ES-I3 (cell line): Measurements from ENCODE around the gene TNK2.

Experiments used
- H3K36me3 ChIP-seq: 2 replicates; pipeline ENCODE4 v1.6.1; 2013; ENCODE audit warnings: mild to moderate bottlenecking, low read length, control low read depth, moderate library complexity; ENCODE audit not compliant: insufficient read depth
- H3K4me1 ChIP-seq: 2 replicates; pipeline ENCODE4 v1.6.1; 2013; ENCODE audit warnings: mild to moderate bottlenecking, control low read depth, low read length; ENCODE audit not compliant: insufficient read depth
- H3K9ac ChIP-seq: 2 replicates; pipeline ENCODE4 v1.6.1; 2013; ENCODE audit warnings: low read depth, mild to moderate bottlenecking, low read length, moderate library complexity
- H3K9me3 ChIP-seq: 2 replicates; pipeline ENCODE4 v1.6.1; 2013; ENCODE audit warnings: mild to moderate bottlenecking, low read length, moderate library complexity; ENCODE audit not compliant: control insufficient read depth, insufficient read depth

Gene TNK2

GRCh38 chr3:195854628-195855294, 53.6 kb downstream of the TNK2 start:
- no peaks in the 10 kb centered on the region for H3K36me3 ChIP-seq
- H3K9me3 ChIP-seq = no peaks in the 10 kb centered on the region
- peaks cover 8% of the 10 kb centered on the region; the same call in 1 of the 2 replicates for H3K4me1 ChIP-seq
- no peak overlapping the region for H3K9ac ChIP-seq

DNA sequence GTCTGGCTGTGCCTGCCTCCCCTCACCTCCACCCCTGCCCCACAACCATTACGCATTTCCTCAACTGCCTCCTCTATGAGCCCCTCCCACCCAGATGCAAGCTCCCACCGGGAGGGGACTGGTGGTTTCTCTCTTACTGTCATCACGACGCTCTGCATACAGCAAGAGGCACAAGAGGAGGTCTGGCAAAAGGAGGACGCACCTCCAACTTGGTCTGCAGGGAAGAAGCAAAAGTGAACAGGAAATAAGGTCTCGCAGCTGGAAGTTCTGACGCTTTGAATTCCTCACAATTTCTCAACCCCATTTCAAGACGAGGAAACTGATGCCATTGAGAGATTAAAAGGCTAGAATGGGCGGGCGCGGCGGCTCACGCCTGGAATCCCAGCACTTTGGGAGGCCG, 54.4 kb downstream of the TNK2 start:
- no peak overlapping the region for H3K9ac ChIP-seq
- H3K36me3 ChIP-seq = no peaks in the 10 kb centered on the region
- H3K4me1 ChIP-seq = peaks cover 4% of the 10 kb centered on the region
- H3K9me3 ChIP-seq = no peaks in the 10 kb centered on the region

GRCh38 chr3:195853036-195853435, 55.3 kb downstream of the TNK2 start:
- H3K9me3 ChIP-seq = no peaks in the 10 kb centered on the region
- H3K4me1 ChIP-seq = peaks cover 4% of the 10 kb centered on the region
- H3K36me3 ChIP-seq = no peaks in the 10 kb centered on the region
- no peak overlapping the region for H3K9ac ChIP-seq

DNA sequence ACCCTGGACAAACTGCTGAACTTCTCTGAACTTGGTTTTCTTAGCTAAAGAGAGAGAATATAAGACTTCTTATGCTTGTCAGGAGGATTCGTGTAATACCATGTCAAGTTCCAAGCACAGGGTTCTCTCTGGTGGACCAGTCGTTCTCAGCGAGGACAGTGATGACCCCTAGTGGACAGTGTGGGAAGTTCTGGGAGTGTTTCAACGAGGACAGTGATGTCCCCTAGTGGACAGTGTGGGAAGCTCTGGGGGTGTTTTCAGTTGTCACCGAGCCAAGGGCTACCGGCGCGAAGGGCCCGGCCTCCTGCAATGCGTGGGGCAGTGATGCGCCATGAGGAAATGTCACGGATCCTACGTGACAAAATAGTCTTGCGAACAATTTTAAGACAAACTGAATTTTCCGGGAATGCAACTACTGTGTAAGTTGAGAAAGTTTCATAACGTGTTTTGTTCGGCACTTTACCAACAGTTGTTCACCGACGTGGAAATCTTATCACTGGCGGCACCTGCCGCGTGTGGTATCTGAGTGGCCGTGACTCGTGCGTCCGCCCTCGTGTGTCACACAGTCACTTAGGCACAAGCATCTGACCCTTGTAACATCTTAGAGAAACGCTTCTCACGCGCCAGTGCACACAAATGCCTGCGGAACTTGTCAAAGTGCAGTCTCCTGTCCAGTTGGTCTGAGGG, 57.4 kb downstream of the TNK2 start:
- Histone ChIP-seq H3K36me3 (no peaks in the 10 kb centered on the region), H3K9ac (no peak overlapping the region), H3K4me1 (peaks cover 4% of the 10 kb centered on the region), H3K9me3 (no peaks in the 10 kb centered on the region)

DNA sequence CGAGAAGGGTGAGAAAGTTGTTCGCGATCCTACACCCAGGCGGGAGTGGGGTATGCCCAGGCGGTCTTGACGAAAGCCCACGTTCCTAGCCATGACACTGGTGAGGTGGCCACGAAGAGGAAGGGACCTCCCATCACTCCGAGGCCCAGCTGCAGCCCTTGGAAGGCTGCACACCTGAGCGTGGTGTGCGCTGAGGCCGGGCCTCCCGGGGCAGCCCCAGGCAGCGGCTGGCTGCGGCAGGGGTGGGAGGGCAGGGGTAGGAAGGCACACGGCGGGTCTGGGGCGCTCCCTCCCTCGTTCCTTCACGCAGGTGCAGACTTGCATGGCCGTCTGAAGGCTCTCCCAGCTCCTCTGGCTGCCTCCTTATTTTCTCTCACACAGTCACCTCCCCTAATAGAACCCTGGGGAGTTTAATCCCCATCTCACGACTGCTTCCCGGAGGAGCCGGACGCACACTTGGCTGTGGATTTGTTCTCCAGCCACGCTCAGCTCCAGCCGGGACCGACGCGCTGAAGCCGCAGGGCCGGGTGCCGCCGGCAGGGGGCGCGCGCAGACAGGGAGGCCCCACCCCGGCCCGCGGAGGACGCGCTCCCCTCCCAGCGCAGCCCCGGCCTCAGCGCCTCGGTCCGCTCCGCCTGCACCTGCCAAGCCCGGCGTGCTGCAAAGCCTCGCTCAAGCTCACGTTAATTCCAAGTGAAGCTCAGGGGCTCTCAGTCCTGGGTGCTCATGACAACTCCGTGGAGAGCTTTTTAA, 58.9 kb downstream of the TNK2 start:
- no peaks in the 10 kb centered on the region for H3K9me3 ChIP-seq
- peaks cover under 1% of the 10 kb centered on the region for H3K4me1 ChIP-seq
- no peak overlapping the region for H3K9ac ChIP-seq
- no peaks in the 10 kb centered on the region for H3K36me3 ChIP-seq

GRCh38 chr3:195847055-195847950, 61.0 kb downstream of the TNK2 start:
- no peak overlapping the region for H3K9ac ChIP-seq
- no peaks in the 10 kb centered on the region for H3K9me3 ChIP-seq
- no peaks in the 10 kb centered on the region; the same call in 1 of the 2 replicates for H3K4me1 ChIP-seq
- H3K36me3 ChIP-seq = no peaks in the 10 kb centered on the region

GRCh38 chr3:195845483-195845882, 62.9 kb downstream of the TNK2 start:
- H3K36me3 ChIP-seq = no peaks in the 10 kb centered on the region
- no peak overlapping the region for H3K9ac ChIP-seq
- H3K9me3 ChIP-seq = no peaks in the 10 kb centered on the region
- no peaks in the 10 kb centered on the region; the same call in 1 of the 2 replicates for H3K4me1 ChIP-seq

DNA sequence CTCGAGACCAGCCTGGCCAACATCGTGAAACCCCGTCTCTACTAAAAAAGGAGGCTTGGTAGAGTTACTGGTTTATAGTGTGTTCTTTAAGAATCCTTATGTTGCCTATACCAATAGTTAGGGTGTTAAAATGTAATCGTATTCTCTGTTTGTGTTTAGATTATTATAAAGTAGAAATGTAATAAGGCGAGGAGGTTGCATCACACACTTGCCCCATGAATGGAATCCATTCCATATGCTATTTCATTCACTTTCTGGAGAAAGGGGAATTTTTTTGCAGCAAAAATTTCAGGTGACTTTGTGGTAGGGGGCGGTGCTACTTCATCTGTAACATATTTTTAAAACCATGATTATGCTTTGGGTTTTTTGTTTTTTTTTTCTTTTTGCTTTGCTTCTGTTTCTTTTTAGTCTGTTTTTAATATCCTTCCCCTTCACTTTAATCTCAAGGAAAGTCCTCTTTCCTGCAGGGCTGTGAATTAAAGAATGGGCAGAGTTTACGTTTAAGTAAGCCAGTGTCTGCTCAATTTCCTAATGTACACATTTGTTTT, 63.6 kb downstream of the TNK2 start:
- H3K36me3 ChIP-seq = no peaks in the 10 kb centered on the region
- no peak overlapping the region for H3K9ac ChIP-seq
- peaks cover 2% of the 10 kb centered on the region for H3K4me1 ChIP-seq
- H3K9me3 ChIP-seq = no peaks in the 10 kb centered on the region

DNA sequence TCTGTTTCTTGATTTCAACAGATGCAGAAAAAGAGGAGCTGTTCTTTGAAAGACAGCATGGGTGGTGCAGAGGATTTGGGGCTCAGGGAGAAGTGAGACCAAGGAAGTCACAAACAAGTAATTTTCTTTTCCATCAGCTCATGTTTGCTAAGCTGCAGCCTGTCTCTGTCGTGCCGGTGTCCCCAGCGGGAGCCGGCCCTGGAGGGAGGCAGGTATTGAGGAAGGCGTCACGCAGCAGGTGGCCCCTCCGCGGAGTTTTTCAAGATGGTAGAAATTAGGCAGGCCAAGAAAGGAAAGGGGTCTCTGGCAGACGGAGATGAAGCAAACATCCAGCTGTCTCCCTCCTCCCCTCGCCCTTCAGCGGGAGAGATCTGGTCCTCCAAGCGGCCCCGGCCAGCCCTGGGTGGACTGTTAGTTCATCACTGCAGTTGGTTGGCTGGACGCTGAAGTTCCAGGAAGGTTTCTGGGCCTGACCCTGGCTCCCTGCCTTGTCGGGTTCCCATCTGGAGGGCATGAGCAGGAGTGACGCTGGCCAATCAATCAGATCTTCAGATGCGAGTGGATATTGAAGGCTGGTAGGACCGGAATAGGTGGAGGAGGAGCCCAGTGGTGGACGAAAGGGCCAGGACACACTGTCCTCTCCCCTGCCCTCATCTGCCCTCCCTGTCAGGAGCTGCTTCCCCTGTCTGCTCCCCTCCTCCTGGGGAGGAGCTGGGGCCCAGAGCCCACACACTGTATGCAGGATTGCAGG, 68.9 kb downstream of the TNK2 start:
- H3K9me3 ChIP-seq = no peaks in the 10 kb centered on the region
- peaks cover 9% of the 10 kb centered on the region for H3K4me1 ChIP-seq
- H3K9ac ChIP-seq = no peak overlapping the region
- no peaks in the 10 kb centered on the region for H3K36me3 ChIP-seq

- no peak overlapping the region for H3K9ac ChIP-seq
- no peaks in the 10 kb centered on the region for H3K36me3 ChIP-seq
- H3K4me1 ChIP-seq = peaks cover 9% of the 10 kb centered on the region
- no peaks in the 10 kb centered on the region for H3K9me3 ChIP-seq
Measured at GRCh38 chr3:195838714-195839113, 69.6 kb downstream of the TNK2 start.

DNA sequence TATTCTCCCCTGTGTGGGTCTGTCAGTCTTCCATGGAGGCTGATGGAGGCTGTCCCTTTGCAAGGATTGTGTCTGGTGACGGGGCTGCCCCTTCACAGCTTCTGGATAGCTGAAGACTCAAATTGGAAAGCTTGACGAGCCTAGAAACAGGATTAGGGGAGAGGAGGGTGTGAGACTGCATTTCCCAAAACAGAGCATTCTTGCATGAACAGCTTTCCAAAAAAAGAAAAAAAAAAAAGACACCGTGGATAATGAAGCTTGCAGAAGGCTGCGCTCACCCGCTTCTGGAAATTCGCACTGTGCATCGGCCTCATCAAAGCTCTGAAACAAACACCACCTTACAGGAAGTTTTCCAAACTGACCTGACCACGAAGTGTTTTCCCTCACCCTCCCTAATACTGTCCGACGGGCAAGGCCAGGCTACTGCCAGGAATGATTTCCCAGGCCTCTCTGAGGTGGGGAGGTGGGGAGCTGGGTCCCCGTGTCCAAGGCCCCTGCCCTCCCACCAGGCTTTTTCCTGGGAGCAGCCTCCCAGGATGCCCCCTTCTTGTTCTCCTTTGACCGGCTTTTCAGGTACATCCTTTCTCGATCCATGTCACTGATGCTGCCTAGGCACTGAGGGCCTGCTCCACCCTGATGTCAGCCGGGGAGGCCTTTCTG, 71.7 kb downstream of the TNK2 start:
- H3K9me3 ChIP-seq = no peaks in the 10 kb centered on the region
- H3K4me1 ChIP-seq = peaks cover 9% of the 10 kb centered on the region
- no peak overlapping the region for H3K9ac ChIP-seq
- H3K36me3 ChIP-seq = no peaks in the 10 kb centered on the region

GRCh38 chr3:195835791-195836190, 72.6 kb downstream of the TNK2 start:
- Histone ChIP-seq H3K36me3 (no peaks in the 10 kb centered on the region), H3K9ac (no peak overlapping the region), H3K9me3 (no peaks in the 10 kb centered on the region), H3K4me1 (peaks cover 9% of the 10 kb centered on the region)
